ENCODE measurements around the gene EIF2AK2.
"Not testable (repeated sequence)": the region's sequence is repeated elsewhere in the genome, so short reads cannot be mapped to it uniquely, and the experiment has no call there.

EIF2AK2 gene

GRCh38 chr2:37156857-37157714 lies at the start of gene EIF2AK2:
Gene EIF2AK2, minus strand, starts transcription at chr2:37156980. Its CDS starts 9,174 bp downstream, at chr2:37147806.
- TF ChIP-seq, protein P1, sequence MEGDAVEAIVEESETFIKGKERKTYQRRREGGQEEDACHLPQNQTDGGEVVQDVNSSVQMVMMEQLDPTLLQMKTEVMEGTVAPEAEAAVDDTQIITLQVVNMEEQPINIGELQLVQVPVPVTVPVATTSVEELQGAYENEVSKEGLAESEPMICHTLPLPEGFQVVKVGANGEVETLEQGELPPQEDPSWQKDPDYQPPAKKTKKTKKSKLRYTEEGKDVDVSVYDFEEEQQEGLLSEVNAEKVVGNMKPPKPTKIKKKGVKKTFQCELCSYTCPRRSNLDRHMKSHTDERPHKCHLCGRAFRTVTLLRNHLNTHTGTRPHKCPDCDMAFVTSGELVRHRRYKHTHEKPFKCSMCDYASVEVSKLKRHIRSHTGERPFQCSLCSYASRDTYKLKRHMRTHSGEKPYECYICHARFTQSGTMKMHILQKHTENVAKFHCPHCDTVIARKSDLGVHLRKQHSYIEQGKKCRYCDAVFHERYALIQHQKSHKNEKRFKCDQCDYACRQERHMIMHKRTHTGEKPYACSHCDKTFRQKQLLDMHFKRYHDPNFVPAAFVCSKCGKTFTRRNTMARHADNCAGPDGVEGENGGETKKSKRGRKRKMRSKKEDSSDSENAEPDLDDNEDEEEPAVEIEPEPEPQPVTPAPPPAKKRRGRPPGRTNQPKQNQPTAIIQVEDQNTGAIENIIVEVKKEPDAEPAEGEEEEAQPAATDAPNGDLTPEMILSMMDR (IDR thresholded peaks at IDR 0.05; ENCODE audit: low read depth, low read length, missing control alignments), result no peak
- H3K4me3 ChIP-seq (ENCODE audit: low read depth, low read length), result peak within 1 kb of the TSS; percentile 88
- in situ Hi-C loops (cut with HindIII; ENCODE audit: low pct_ligation_motif_present, low sequenced_read_pairs), result no loop called here
- H3K27me3 ChIP-seq (replicated peaks), result no peaks in the 10 kb centered on the region
- peak within 1 kb of the TSS; percentile 75 for H3K27ac ChIP-seq
- DNase-seq, result peak; percentile 82
- peaks cover 7% of the 10 kb centered on the region for H3K36me3 ChIP-seq (replicated peaks)

- peaks cover 57% of the 10 kb centered on the region for H3K36me3 ChIP-seq (replicated peaks)
- H3K4me3 ChIP-seq (ENCODE audit: low read depth, low read length), result no peak overlapping the region
- no peak for DNase-seq
- no peaks in the 10 kb centered on the region for H3K27me3 ChIP-seq (replicated peaks)
- in situ Hi-C loops (cut with HindIII; ENCODE audit: low pct_ligation_motif_present, low sequenced_read_pairs), result no loop called here
- H3K27ac ChIP-seq, result no peak overlapping the region
- TF ChIP-seq, protein P1 (IDR thresholded peaks at IDR 0.05; ENCODE audit: low read depth, low read length, missing control alignments), result no peak
These were observed 49.0 kb upstream of the EIF2AK2 start for GRCh38 chr2:37205689-37206341.

DNA sequence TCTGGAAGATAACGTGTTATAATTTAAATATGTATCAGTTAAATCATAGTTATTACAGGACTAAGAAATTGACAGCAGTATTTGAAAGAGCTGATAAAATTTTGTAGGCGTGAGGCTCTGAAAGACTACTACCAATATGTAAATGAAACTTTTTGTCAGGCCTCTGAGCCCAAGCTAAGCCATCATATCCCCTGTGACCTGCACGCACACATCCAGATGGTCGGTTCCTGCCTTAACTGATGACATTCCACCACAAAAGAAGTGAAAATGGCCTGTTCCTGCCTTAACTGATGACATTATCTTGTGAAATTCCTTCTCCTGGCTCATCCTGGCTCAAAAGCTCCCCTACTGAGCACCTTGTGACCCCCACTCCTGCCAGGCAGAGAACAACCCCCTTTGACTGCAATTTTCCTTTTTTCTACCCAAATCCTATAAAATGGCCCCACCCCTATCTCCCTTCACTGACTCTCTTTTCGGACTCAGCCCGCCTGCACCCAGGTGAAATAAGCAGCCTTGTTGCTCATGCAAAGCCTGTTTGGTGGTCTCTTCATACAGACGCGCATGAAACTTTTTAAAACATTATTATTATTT lies 48.4 kb upstream of the EIF2AK2 start:
- H3K4me3 ChIP-seq (ENCODE audit: low read depth, low read length); H3K27ac ChIP-seq; DNase-seq; H3K27me3 ChIP-seq (replicated peaks); in situ Hi-C loops (cut with HindIII; ENCODE audit: low pct_ligation_motif_present, low sequenced_read_pairs): not testable (repeated sequence)
- H3K36me3 ChIP-seq (replicated peaks), result peaks cover 50% of the 10 kb centered on the region

- H3K27me3 ChIP-seq (replicated peaks), result no peaks in the 10 kb centered on the region
- TF ChIP-seq, protein P1 (IDR thresholded peaks at IDR 0.05; ENCODE audit: low read depth, low read length, missing control alignments), result no peak
- in situ Hi-C loops (cut with HindIII; ENCODE audit: low pct_ligation_motif_present, low sequenced_read_pairs), result no loop called here
- DNase-seq, result no peak
- H3K36me3 ChIP-seq (replicated peaks), result peaks cover 39% of the 10 kb centered on the region
- no peak overlapping the region for H3K27ac ChIP-seq
- no peak overlapping the region for H3K4me3 ChIP-seq (ENCODE audit: low read depth, low read length)
These were observed 46.9 kb upstream of the EIF2AK2 start for GRCh38 chr2:37203708-37204107.

DNA sequence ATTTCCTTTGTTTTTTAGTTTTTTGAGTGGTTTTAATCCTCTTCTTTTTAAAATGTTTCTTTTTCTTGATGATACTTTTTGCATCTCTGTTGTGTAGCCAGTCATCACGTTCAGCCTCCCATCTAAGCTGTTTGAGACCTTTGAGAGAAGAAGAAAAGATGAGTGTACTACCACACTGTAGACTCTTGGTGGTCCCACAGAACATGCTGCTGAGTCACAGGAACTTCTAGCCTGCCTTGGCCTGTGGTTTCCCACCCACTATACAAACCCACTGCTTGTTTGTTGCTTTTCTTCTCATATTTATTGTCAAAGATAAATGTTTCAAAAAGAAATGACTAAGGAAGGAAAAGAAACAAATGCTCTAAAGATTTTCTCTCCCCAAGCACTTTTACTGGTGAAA lies 45.0 kb upstream of the EIF2AK2 start:
- peaks cover 29% of the 10 kb centered on the region for H3K36me3 ChIP-seq (replicated peaks)
- in situ Hi-C loops (cut with HindIII; ENCODE audit: low pct_ligation_motif_present, low sequenced_read_pairs), result no loop called here
- H3K4me3 ChIP-seq (ENCODE audit: low read depth, low read length), result no peak overlapping the region
- peak overlapping the region; percentile 1 for H3K27ac ChIP-seq
- peak; percentile 53 for DNase-seq
- TF ChIP-seq, protein P1 (IDR thresholded peaks at IDR 0.05; ENCODE audit: low read depth, low read length, missing control alignments), result no peak
- no peaks in the 10 kb centered on the region for H3K27me3 ChIP-seq (replicated peaks)

DNA sequence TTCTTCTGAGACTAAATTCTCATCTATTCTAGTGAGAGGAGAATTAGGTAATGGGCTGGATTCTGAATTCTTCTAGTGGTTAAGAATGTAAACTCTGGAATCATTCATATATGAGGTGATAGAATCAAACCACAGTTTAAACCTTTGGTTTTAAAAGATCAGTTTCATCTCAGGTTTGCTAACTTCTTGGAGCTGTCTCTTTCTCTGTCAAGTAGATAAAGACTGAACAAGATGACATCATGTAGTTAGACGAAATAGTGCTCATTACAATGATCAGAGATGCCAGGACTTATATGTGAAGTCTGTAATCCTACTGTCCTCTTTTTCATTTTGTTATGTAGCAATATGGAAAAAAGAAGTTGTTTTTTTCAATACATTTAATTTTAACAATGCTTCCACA lies 44.4 kb upstream of the EIF2AK2 start:
- H3K27ac ChIP-seq, result no peak overlapping the region
- no peaks in the 10 kb centered on the region for H3K27me3 ChIP-seq (replicated peaks)
- in situ Hi-C loops (cut with HindIII; ENCODE audit: low pct_ligation_motif_present, low sequenced_read_pairs), result no loop called here
- DNase-seq, result no peak
- TF ChIP-seq, protein P1 (IDR thresholded peaks at IDR 0.05; ENCODE audit: low read depth, low read length, missing control alignments), result no peak
- H3K36me3 ChIP-seq (replicated peaks), result peaks cover 24% of the 10 kb centered on the region
- H3K4me3 ChIP-seq (ENCODE audit: low read depth, low read length), result no peak overlapping the region
